KBM-7 (cell line): ENCODE results near the gene COL4A1.
"Not testable (repeated sequence)": the region's sequence is repeated elsewhere in the genome, so short reads cannot be mapped to it uniquely, and the experiment has no call there.

Source experiments
- DNase-seq: peaks from one replicate; pipeline ENCODE4 v3.0.0-alpha.2; 2015
- in situ Hi-C: fragments of 300-500 bp; cut with MboI; formaldehyde crosslinking; loops from 2 replicates; pipeline ENCODE4 v1.14.3; 2020; ENCODE audit warnings: low sequenced_read_pairs, low pct_unique_long_range_greater_than_20kb, mixed read lengths

COL4A1 gene

DNA sequence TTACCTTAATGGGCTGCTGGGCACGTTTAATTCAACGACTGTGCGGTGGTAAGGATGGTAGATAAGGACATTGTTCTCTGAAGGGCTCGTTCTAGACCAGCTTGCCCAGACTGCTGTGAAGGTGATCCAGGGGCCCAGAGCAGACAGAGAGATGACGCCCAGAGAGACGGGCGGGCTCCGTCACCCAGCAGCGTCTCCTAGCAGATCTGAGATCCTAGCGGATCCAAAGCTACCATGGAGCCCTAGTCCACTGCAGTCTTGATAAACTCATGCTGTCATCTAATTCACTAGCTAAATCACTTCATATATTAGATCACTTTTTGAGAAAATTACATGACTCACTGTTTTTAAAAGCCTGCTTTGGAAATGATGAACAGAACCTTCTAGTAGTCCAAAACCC, 21.6 kb upstream of the COL4A1 start:
- DNase-seq: no peak
- in situ Hi-C loops: no loop called here

DNA sequence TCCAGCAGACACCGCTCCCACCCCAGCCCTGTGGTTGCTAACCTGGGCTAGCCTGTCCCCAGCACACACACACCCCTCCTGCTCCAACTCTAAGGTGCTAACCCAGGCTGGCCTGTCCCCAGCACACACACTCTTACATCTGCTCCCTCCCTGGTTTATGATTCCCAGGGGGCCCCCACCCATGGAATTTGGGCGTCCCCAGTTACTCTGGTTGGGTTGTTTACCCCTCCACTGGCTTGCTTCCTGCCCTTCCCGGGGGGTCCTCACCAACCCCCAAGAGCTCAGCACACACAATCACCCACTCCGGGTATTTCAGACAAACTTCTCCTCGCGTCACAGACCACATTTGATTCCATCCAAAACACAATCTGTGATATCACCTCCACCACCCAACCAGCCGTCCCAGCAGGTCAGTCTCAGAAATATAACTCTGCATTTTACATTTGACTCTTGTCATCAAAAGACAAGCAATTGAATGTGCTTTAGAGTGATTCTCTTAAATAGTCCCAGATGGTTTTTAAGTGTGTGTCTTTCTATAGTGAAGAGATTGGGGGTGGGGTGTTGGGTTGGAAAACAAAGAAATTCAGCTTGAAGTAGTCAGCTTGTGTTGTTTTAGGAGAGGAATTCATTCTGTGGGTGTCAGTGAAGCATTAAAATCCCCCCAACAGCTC, 20.2 kb upstream of the COL4A1 start:
- no peak for DNase-seq

DNA sequence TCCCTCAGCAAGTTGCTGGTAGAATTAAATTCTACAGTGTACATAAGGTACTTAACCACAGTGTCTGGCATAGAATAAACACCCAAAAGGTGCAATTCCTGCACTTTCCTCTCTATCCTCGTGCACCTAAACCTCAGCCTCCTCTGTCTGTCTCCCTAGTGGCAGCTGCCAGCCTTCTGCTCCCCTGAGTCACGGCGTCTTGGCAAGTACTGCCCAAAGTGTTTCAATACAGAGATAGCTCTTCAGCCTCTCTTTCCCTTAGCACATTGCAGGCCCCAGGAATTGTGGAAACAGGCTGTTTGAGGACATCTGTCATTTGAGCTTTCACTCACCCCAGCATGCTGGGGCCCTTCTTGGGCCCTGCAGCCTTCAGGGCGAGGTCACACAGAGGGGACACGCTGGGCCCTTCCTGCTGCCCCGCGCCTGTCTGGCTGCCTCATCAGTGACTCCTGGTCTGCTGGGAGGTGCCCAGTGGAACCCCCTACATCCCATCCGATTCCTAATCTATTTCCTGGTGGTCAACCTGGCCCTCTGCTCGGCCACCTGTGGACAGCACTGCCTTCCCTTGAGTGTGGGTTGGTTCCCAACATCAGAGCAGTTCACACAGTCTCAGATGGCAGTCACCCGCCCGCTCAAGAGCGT, 19.4 kb upstream of the COL4A1 start:
- no peak for DNase-seq
- in situ Hi-C loops: no loop called here

More for the DNA sequence above, 20.2 kb upstream of the COL4A1 start:
- in situ Hi-C loops: no loop called here

DNA sequence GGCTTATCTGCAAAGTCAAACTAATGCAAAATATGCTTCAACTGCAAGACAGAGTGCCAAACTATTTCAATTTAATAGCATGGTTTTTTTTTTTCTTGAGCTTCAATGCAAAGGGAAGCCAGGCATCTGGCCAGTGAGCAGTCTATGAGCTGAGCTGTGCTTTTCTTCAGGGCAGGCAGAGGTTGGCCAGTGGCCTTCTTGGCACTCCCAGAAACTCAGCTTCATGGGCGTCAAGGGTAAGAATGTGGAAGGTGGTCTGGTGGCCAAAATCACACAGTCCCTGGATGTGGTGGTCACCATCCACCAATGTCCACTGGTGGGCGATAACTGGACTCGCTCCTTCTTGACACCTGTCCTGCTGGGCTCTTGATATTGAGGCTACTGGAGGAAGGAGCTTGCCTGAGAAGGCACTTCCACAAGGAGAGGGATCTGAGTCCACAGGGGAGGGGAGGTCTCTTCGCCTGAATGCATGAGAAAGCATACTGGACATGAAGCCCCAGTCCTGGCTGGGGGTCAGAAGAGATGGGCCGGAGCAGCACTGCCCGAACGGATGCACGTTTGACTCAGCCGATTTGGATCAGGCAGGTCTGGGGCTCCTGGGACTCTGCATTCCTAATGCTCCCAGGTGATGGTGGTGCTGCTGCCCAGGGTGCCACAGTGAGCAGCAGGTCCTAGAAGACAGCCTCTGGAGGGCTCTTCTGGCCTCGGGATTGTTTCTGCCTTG, 17.2 kb upstream of the COL4A1 start:
- in situ Hi-C loops: no loop called here
- DNase-seq: no peak

DNA sequence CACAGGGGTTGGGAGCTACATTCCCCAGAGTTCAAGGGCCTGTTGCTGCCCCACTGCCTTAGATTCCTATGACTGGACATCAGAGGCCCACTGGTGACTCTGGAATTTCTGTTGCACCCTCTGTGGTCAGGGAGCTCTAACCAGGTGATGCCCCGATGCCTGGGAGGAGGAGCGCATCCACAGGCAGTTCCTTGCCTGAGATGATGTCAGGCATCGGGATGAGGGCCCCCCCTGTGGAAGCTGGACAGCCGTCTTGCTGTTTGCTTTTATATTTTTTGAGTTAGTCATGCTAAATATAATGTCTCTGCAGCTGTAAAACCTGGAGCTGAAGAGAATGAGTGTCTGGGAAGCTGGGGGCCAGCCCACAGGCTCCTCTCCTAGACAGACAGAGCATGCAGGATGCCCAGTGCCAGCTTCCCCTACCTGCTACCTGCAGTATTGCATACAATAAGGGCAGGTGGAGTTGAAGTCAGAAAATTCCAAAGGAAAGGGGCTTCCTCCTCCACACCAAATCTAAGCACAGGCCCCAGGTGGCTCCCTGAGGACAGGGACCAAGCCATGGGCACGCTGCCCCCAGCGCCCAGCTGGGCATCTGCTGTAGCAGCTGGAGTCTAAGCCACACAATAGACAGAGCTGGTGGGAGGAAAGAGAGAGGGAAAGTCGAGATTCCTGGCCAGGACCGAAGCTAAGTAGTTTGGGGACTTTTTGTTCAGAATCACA, 16.4 kb upstream of the COL4A1 start:
- DNase-seq: no peak
- in situ Hi-C loops: no loop called here

DNA sequence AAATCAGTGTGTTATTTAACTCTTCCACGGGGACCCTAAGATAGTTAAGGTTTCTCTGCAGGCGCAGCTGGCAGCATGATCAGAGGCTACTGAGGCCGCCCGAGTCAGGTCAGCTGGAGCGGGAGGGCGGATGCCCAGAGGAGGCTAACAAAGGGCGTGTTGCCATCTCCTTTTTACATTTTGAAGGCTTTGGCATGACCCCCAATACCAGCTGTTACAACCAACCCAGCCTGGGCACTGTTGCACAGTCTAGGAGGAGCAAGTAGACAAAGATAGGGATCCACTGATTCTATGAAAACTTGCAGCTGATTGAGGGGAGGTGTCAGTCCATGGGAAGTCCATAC, 15.8 kb upstream of the COL4A1 start:
- in situ Hi-C loops: no loop called here
- no peak for DNase-seq

DNA sequence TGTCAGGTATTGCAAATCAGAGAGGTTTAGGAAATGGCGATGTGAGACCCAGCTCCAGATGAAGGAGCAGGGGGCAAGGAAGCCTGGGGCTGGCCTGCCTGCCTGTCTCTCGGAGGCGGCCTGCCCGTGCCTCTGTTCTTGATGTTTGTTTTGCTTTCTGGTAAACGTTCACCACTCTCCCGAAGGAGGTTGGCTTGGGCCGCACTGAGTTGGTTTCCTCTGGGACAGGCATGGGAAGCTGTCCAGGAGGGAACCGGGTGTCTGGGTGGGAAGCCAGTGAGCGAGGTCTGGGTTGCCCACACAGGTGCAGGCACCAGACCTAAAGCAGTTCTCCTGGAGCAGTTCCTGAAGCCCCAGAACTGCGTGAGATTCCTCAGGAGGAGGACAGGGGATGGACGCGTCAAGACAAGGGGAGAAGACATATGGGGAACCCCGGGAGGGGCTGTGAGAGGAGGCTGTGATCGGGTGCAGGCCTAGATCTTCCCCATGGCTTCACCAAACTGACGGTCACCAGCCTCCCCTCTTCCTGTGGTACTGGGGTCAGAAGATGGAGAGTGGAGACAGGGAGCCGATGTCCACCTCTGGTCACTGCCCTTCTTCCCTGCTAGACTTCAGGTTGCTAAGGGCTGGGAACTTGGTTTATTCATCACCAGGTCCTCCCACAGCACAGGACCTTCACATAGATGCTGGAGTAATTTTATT, 15.3 kb upstream of the COL4A1 start:
- in situ Hi-C loops: no loop called here
- DNase-seq: no peak

DNA sequence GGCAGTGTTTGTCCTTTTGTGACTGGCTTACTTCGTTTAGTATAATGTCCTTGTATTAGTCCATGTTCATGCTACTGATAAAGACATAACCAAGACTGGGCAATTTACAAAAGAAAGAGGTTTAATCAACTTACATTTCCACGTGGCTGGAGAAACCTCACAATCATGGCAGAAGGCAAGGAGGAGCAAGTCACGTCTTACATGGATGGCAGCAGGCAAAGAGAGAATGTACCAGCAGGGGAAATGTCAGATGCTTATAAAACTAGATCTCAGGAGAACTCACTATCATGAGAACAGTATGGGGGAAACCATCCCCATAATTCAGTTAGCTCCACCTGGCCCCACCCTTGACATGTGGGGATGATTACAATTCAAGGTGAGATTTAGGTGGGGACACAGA, 14.6 kb upstream of the COL4A1 start:
- DNase-seq, in situ Hi-C loops: not testable (repeated sequence)

DNA sequence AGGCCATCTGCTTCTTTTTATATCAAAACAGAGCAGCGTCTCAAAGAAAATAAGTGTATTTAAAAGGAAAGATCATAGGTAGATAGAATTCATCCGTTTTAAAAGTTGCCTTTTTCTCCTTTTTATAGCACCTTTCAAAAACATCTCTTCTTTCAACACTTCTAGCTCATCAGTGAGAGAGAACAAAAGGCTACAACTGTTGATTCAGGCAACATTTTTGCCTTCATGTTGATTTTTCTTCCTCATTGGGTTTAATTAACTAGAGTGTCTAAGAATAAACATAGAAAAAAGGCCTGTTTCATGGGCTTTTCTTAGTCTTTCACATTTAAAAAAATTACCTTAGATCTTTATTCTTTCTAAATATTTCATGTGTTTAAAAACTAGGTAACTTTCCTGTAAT, 13.7 kb upstream of the COL4A1 start:
- no peak for DNase-seq

DNA sequence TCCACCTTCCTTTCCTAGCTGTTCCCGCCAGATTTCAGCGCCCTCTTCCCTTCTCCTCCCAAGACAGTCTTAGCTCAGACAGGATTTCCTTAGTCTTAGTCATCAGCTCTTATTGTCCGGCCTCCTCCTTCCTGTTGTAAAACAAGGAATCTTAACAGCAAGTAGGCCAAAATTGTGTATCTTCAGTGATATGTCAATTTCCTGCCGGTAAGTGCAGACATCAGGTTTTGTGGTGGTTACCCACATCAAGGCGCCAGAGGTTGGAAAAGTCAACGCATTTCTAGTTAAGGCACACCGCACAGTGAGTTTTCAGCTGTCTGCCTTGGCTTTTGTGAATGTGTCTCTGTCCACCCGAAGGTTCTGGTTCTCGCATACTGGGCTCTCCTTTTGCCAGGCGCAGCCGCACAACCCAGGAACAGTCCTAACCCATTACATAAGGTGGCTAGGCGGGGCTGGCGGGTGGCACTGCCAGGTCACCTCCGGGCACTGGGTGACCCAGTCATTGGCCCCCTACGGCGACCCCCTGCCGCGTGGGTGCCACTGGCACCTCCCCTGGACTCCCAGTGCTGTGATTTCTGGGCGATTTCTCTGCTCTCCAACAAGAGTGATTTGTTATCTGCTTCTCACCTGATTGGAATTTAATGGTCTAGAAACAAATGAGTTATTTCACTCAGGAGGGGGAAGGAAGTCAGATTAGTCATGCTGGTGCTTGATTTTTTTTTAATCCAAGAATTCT, 13.0 kb upstream of the COL4A1 start:
- no peak for DNase-seq
- in situ Hi-C loops: no loop called here

More for the DNA sequence above, 13.7 kb upstream of the COL4A1 start:
- in situ Hi-C loops: no loop called here

DNA sequence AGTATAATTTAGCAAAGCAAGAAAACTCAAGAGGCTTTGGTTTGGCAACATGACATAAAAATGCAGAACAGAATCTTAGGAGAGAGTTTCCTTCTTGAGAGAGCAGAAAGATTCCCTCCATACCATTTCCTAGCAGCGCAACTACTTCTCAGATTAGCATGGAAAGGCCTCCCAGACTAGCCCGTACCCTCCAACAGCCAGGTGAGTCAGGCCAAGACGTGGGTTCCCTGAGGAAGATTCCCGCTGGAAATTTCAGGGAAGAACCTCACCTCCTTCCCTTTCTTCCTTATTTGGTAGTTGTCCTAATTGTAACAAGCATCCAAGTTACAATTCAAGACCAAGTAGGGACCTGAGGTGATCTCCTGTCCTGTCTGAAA, 12.4 kb upstream of the COL4A1 start:
- in situ Hi-C loops: no loop called here
- DNase-seq: no peak

DNA sequence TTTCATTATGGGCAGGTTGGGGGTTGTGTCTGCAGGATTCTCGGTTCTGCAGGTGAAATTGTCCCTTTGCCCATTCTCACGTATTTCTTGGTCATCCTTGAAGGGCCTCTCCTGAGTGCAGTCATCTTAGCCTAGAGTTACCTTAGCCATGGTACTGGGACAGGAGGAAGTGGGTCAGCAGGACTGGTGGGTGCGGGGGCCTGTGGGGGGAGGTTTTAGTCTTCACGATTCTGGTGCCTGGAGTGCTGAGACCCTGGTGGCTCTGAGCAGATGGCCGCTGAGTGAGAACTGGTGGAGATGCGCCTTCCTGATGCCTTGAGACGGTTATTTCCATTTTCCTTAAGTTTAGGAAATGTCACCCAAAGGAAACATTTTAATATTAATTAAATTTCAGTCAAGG, 12.0 kb upstream of the COL4A1 start:
- in situ Hi-C loops: no loop called here
- DNase-seq: no peak

DNA sequence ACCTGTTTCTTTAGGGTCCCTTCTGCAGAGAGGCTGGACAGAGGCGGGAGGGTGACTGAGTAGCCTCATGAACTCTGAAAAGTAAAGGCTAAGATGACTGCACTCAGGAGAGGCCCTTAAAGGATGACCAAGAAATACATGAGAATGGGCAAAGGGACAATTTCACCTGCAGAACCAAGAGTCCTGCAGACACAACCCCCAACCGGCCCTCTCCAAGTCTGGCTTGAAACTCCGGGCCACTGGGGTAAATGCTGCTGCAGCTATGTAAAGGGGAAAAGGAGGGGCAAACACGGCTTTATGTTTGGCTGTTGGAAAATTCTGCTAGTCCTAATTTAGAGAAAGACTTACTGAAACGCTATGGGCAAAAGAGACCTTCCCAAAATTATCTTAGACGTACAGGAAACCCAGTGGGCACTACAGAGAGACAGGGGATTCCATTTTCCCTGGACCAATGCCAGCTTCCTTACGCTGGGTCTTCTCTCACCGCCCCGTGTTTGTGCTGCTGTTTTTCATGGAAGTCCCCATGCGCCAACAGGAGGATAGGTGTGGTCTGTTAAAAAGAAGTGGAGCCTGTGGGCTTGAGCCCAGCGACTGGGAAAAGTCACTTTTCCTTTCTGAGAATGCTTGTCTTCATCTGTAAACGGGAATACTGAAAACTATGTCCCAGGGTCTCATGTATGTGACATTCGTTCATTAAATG, 10.7 kb upstream of the COL4A1 start:
- in situ Hi-C loops: no loop called here
- no peak for DNase-seq

DNA sequence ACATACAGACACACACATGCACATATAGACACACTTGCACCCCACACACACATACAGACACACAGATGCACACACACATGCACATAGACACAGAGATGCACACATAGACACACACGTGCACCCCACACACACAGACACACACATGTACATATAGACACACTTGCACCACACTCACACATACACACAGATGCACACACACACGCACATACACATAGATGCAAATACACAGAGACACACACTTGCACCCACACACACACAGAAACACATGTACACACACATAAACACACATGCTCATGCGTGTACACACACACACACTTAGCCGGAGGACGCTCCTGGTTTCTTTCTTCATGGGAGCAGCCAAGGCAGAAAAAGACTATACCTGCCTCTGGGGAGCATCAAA, 10.1 kb upstream of the COL4A1 start:
- in situ Hi-C loops: no loop called here
- DNase-seq: no peak

DNA sequence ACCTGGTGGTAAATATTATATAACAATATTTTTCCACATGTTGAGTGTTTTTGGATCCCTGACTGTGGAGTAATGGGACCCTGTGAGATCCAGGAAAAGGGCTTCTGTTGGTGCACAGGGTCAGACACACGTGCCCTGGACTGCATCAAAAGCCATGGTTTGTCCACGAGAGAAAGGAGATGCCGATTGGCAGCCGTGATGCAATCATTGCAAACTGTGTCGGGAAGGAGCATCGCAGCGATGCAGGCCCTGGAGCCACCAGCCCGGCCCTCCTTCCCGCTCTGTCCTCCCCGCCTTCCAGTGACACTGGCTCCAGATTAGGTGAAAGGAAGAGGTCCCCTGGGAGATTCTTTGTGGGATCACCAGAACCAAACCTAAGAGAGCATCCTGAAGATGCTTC, 9.2 kb upstream of the COL4A1 start:
- no peak for DNase-seq
- in situ Hi-C loops: no loop called here

DNA sequence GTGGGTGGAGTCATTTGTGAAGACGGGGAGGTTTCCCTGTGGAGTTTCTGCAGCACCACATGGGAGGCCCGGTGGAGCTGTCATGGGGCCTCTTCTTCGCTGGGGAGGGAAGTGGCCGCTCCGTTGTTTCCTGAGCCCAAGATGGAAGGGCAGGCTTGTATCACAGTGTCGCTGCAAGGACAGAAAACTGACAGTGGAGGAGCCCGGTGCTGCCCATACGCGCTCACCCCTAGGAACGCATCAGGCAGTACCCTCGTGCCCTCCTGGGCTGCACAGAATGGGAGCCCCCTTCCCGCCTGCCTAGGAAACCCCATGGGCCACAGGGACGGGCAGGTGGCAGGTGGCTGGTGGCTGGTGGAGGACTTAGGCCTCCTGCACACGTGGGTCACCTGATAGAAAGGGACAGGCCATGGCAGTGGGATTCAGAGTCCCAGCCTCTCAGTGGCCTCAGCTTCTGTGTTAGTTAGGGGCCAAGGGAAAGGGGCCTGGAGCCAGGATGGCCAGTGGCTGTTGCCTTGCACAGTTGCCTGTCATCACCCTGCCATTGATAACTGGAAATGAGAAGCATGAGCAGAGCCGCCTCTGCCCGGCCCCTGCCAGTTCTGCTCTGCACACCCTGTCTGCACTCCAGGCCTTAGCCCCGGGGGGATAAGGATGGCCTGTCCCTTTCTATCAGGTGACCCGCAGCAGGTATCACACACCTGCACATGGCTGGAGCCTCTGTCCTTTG, 7.7 kb upstream of the COL4A1 start:
- no peak for DNase-seq
- in situ Hi-C loops: no loop called here

DNA sequence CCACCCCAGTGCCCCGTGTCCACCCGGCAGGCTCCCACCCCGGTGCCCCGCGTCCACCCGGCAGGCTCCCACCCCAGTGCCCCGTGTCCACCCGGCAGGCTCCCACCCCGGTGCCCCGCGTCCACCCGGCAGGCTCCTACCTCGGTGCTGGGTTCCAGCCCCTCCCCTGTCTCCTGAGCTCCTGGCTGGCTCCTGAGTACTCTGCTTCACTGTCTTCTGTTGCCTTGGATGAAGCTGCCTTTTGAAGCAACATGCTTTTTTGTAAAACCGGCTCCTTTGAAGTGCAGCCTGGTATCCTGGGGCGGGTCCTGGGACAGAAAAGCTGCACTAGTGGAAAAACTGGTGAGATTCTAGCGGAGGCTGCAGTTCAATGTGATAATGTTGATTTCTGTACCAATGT, 6.8 kb upstream of the COL4A1 start:
- in situ Hi-C loops, DNase-seq: not testable (repeated sequence)

DNA sequence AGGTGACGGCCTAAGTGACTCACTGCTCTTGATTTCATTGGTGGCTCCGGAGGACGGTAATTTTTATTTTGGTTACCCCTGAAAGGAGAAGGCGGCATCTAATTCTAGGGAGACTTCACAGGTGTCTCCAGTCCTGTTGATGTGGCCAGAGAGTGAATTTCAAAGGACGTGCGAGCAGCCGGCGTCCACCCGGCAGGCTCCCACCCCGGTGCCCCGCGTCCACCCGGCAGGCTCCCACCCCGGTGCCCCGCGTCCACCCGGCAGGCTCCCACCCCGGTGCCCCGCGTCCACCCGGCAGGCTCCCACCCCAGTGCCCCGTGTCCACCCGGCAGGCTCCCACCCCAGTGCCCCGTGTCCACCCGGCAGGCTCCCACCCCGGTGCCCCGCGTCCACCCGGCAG, 6.3 kb upstream of the COL4A1 start:
- in situ Hi-C loops, DNase-seq: not testable (repeated sequence)
